Measurements from ENCODE around the gene GMEB1.
"Not testable (repeated sequence)": the region's sequence is repeated elsewhere in the genome, so short reads cannot be mapped to it uniquely, and the experiment has no call there.

Gene GMEB1

GRCh38 chr1:28719332-28719619 is 50.7 kb downstream of the GMEB1 start:
- ATAC-seq = no peak
- no peak for TF ChIP-seq OSR1 (CRISPR knock-in tag; IDR thresholded peaks at IDR 0.05)
- no peak for TF ChIP-seq BACH2 (CRISPR knock-in tag; IDR thresholded peaks at IDR 0.05; ENCODE audit: borderline replicate concordance)
- TF ChIP-seq, protein P1, sequence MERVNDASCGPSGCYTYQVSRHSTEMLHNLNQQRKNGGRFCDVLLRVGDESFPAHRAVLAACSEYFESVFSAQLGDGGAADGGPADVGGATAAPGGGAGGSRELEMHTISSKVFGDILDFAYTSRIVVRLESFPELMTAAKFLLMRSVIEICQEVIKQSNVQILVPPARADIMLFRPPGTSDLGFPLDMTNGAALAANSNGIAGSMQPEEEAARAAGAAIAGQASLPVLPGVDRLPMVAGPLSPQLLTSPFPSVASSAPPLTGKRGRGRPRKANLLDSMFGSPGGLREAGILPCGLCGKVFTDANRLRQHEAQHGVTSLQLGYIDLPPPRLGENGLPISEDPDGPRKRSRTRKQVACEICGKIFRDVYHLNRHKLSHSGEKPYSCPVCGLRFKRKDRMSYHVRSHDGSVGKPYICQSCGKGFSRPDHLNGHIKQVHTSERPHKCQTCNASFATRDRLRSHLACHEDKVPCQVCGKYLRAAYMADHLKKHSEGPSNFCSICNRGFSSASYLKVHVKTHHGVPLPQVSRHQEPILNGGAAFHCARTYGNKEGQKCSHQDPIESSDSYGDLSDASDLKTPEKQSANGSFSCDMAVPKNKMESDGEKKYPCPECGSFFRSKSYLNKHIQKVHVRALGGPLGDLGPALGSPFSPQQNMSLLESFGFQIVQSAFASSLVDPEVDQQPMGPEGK (CRISPR knock-in tag; IDR thresholded peaks at IDR 0.05; ENCODE audit: borderline replicate concordance) = no peak
- TF ChIP-seq POU6F1 (CRISPR knock-in tag; IDR thresholded peaks at IDR 0.05; ENCODE audit: borderline replicate concordance, low read depth) = no peak
- no peak for TF ChIP-seq ZC3H10 (CRISPR knock-in tag; IDR thresholded peaks at IDR 0.05)
- TF ChIP-seq GLIS3 (CRISPR knock-in tag; IDR thresholded peaks at IDR 0.05) = no peak
- TF ChIP-seq ISL1 (CRISPR knock-in tag; IDR thresholded peaks at IDR 0.05) = no peak
- no peak for TF ChIP-seq CSDC2 (CRISPR knock-in tag; IDR thresholded peaks at IDR 0.05)
- TF ChIP-seq ZNF8 (CRISPR knock-in tag; IDR thresholded peaks at IDR 0.05) = no peak
- no peak for TF ChIP-seq ARNTL (CRISPR knock-in tag; IDR thresholded peaks at IDR 0.05; ENCODE audit: borderline replicate concordance, low read depth)
- no peak for TF ChIP-seq RARB (CRISPR knock-in tag; IDR thresholded peaks at IDR 0.05)
- TF ChIP-seq CSRNP3 (CRISPR knock-in tag; IDR thresholded peaks at IDR 0.05) = no peak
- TF ChIP-seq, protein P2, sequence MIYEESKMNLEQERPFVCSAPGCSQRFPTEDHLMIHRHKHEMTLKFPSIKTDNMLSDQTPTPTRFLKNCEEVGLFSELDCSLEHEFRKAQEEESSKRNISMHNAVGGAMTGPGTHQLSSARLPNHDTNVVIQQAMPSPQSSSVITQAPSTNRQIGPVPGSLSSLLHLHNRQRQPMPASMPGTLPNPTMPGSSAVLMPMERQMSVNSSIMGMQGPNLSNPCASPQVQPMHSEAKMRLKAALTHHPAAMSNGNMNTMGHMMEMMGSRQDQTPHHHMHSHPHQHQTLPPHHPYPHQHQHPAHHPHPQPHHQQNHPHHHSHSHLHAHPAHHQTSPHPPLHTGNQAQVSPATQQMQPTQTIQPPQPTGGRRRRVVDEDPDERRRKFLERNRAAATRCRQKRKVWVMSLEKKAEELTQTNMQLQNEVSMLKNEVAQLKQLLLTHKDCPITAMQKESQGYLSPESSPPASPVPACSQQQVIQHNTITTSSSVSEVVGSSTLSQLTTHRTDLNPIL (CRISPR knock-in tag; IDR thresholded peaks at IDR 0.05; ENCODE audit: low read depth) = no peak
- no peak for TF ChIP-seq ZNF565 (CRISPR knock-in tag; conservative IDR thresholded peaks at IDR 0.05; ENCODE audit: low read depth)
- TF ChIP-seq ESRRG (CRISPR knock-in tag; IDR thresholded peaks at IDR 0.05) = no peak
- TF ChIP-seq ZNF70 (CRISPR knock-in tag; IDR thresholded peaks at IDR 0.05) = no peak
- no peak for TF ChIP-seq TOX (CRISPR knock-in tag; IDR thresholded peaks at IDR 0.05; ENCODE audit: borderline replicate concordance)
- no peak for TF ChIP-seq ZFP3 (CRISPR knock-in tag; IDR thresholded peaks at IDR 0.05)

GRCh38 chr1:28720376-28720775 is 51.8 kb downstream of the GMEB1 start:
- no peak for TF ChIP-seq BACH2 (CRISPR knock-in tag; IDR thresholded peaks at IDR 0.05; ENCODE audit: borderline replicate concordance)
- TF ChIP-seq ZFP3 (CRISPR knock-in tag; IDR thresholded peaks at IDR 0.05) = no peak
- TF ChIP-seq PPARA (CRISPR knock-in tag; IDR thresholded peaks at IDR 0.05; ENCODE audit: borderline replicate concordance) = no peak
- TF ChIP-seq ZNF8 (CRISPR knock-in tag; IDR thresholded peaks at IDR 0.05) = no peak
- TF ChIP-seq, protein P2 (CRISPR knock-in tag; IDR thresholded peaks at IDR 0.05; ENCODE audit: low read depth) = no peak
- no peak for TF ChIP-seq TOX (CRISPR knock-in tag; IDR thresholded peaks at IDR 0.05; ENCODE audit: borderline replicate concordance)
- TF ChIP-seq ZFP30 (CRISPR knock-in tag; IDR thresholded peaks at IDR 0.05) = no peak
- TF ChIP-seq, protein P3, sequence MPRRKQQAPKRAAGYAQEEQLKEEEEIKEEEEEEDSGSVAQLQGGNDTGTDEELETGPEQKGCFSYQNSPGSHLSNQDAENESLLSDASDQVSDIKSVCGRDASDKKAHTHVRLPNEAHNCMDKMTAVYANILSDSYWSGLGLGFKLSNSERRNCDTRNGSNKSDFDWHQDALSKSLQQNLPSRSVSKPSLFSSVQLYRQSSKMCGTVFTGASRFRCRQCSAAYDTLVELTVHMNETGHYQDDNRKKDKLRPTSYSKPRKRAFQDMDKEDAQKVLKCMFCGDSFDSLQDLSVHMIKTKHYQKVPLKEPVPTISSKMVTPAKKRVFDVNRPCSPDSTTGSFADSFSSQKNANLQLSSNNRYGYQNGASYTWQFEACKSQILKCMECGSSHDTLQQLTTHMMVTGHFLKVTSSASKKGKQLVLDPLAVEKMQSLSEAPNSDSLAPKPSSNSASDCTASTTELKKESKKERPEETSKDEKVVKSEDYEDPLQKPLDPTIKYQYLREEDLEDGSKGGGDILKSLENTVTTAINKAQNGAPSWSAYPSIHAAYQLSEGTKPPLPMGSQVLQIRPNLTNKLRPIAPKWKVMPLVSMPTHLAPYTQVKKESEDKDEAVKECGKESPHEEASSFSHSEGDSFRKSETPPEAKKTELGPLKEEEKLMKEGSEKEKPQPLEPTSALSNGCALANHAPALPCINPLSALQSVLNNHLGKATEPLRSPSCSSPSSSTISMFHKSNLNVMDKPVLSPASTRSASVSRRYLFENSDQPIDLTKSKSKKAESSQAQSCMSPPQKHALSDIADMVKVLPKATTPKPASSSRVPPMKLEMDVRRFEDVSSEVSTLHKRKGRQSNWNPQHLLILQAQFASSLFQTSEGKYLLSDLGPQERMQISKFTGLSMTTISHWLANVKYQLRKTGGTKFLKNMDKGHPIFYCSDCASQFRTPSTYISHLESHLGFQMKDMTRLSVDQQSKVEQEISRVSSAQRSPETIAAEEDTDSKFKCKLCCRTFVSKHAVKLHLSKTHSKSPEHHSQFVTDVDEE (CRISPR knock-in tag; IDR thresholded peaks at IDR 0.05) = no peak
- TF ChIP-seq RARB (CRISPR knock-in tag; IDR thresholded peaks at IDR 0.05) = no peak
- no peak for TF ChIP-seq ZC3H10 (CRISPR knock-in tag; IDR thresholded peaks at IDR 0.05)
- no peak for TF ChIP-seq ESRRG (CRISPR knock-in tag; IDR thresholded peaks at IDR 0.05)
- TF ChIP-seq, protein P1 (CRISPR knock-in tag; IDR thresholded peaks at IDR 0.05; ENCODE audit: borderline replicate concordance) = no peak
- TF ChIP-seq ARNTL (CRISPR knock-in tag; IDR thresholded peaks at IDR 0.05; ENCODE audit: borderline replicate concordance, low read depth) = no peak
- no peak for TF ChIP-seq SNAI2 (CRISPR knock-in tag; IDR thresholded peaks at IDR 0.05)
- TF ChIP-seq ZNF70 (CRISPR knock-in tag; IDR thresholded peaks at IDR 0.05) = no peak
- TF ChIP-seq ZNF565 (CRISPR knock-in tag; conservative IDR thresholded peaks at IDR 0.05; ENCODE audit: low read depth) = no peak
- TF ChIP-seq CSDC2 (CRISPR knock-in tag; IDR thresholded peaks at IDR 0.05) = no peak
- no peak for TF ChIP-seq CSRNP3 (CRISPR knock-in tag; IDR thresholded peaks at IDR 0.05)
- no peak for TF ChIP-seq TCF4 (CRISPR knock-in tag; IDR thresholded peaks at IDR 0.05; ENCODE audit: borderline replicate concordance)
- no peak for ATAC-seq

DNA sequence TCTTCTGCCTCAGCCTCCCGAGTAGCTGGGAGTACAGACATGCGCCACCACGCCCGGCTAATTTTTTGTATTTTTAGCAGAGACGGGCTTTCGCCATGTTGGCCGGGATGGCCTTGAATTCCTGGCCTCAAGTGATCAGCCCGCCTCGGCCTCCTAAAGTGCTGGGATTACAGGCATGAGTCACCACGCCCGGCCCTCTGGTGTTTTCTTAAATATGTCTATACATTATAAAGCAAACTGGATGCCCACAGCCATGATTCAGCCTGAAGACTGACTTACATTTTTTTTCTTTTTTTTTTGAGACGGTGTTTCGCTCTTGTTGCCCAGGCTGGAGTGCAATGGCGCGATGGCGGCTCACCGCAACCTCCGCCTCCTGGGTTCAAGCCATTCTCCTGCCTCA is 53.3 kb downstream of the GMEB1 start:
- ATAC-seq = not testable (repeated sequence)

DNA sequence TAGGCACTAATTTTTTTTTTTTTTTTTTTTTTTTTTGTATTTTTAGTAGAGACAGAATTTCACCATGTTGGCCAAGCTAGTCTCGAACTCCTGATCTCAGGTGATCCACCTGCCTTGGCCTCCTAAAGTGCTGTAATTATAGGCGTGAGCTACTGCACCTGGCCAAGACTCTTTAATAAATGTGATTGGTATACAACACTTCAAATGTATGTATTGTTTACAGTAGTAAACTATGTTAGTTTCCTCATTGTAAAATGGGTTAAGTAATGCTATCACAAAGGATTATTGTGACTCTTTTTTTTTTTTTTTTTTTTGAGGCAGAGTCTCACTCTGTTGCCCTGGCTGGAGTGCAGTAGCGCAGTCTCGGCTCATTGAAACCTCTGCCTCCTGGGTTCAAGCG is 56.8 kb downstream of the GMEB1 start:
- not testable (repeated sequence) for ATAC-seq
